Vagina (tissue), 2 donors: Measurements from ENCODE around the gene SUN1. TPM values are rescaled to one million over a fixed set of nuclear protein-coding genes. Genes with fewer than 3 reads are reported as not detected.
"Not testable (repeated sequence)": the region's sequence is repeated elsewhere in the genome, so short reads cannot be mapped to it uniquely, and the experiment has no call there.

ENCODE experiments used
- DNase-seq, 2 donors: peaks; one replicate each; pipeline ENCODE4 v3.0.0-alpha.2; 2017; ENCODE audit errors: extremely low spot score in 2 of 2
- H3K27ac ChIP-seq: fragments of 200-600 bp; sonication (generic); one replicate; pipeline ENCODE4 v1.5.1; 2019
- H3K27me3 ChIP-seq: fragments of 200-600 bp; sonication (generic); one replicate; pipeline ENCODE4 v1.5.1; 2019
- H3K36me3 ChIP-seq, 2 donors: fragments of 200-600 bp; sonication (generic); one replicate each; pipeline ENCODE4 v1.5.1; 2017 to 2019
- H3K4me1 ChIP-seq: fragments of 200-600 bp; sonication (generic); one replicate; pipeline ENCODE4 v1.5.1; 2019
- H3K4me3 ChIP-seq, 2 donors: fragments of 200-600 bp; sonication (generic); 1 replicate in 1 of 2; 2 replicates in 1 of 2; pipeline ENCODE4 v1.5.1; 2016 to 2019
- H3K9me3 ChIP-seq: fragments of 200-600 bp; sonication (generic); one replicate; pipeline ENCODE4 v1.5.1; 2019
- CTCF ChIP-seq, 3 experiments: fragments of 450-650 bp in 2 of 3; fragments of 200-600 bp in 1 of 3; sonication (generic) in 1 of 3; IDR thresholded peaks; one replicate each; pipeline ENCODE4 v1.5.1; 2017 to 2019; ENCODE audit warnings: antibody characterized with exemption in 3 of 3, mild to moderate bottlenecking in 2 of 3, moderate library complexity in 2 of 3
- POLR2A ChIP-seq, 2 donors: fragments of 450-650 bp; IDR thresholded peaks; one replicate each; pipeline ENCODE4 v1.6.1; 2017; ENCODE audit warnings: antibody characterized with exemption in 2 of 2, mild to moderate bottlenecking in 2 of 2, moderate library complexity in 2 of 2
- POLR2AphosphoS5 ChIP-seq, 2 donors: sonication (generic); formaldehyde crosslinking; IDR thresholded peaks; one replicate each; pipeline ENCODE4 v1.9.0; 2017; ENCODE audit warnings: antibody characterized with exemption in 2 of 2, mild to moderate bottlenecking in 2 of 2, low read depth in 1 of 2; ENCODE audit not compliant: insufficient read depth in 1 of 2
- intact Hi-C: fragments of 100-400 bp; cut with DNase I; formaldehyde crosslinking; loops from one replicate; pipeline ENCODE4 v1.15.1; 2023
- total RNA-seq: library from RNA; depleted of rRNA; stranded (reverse); fragments of >200 nt; gene quantifications from one replicate; pipeline ENCODE4 v1.2.3, GENCODE V29; 2016

SUN1 gene
- total RNA-seq, 1 donor from 2014 or later = 170 TPM

- Histone ChIP-seq H3K4me3 (no peak overlapping the region), H3K9me3 (no peaks in the 10 kb centered on the region), H3K4me1 (no peaks in the 10 kb centered on the region), H3K27ac (no peak overlapping the region), H3K27me3 (no peaks in the 10 kb centered on the region), H3K36me3 (peaks cover 0 to 5% of the 10 kb centered on the region in 2 donors)
- no peak for DNase-seq
- intact Hi-C loops = no loop called here
- TF ChIP-seq POLR2AphosphoS5 (IDR thresholded peaks at IDR 0.05; ENCODE audit: insufficient read depth in 1 of 2, low read depth in 1 of 2) (no peak), POLR2A (IDR thresholded peaks at IDR 0.05) (no peak), CTCF (IDR thresholded peaks at IDR 0.05) (no peak)
These were observed 37.5 kb upstream of the SUN1 start for GRCh38 chr7:794671-795329.

DNA sequence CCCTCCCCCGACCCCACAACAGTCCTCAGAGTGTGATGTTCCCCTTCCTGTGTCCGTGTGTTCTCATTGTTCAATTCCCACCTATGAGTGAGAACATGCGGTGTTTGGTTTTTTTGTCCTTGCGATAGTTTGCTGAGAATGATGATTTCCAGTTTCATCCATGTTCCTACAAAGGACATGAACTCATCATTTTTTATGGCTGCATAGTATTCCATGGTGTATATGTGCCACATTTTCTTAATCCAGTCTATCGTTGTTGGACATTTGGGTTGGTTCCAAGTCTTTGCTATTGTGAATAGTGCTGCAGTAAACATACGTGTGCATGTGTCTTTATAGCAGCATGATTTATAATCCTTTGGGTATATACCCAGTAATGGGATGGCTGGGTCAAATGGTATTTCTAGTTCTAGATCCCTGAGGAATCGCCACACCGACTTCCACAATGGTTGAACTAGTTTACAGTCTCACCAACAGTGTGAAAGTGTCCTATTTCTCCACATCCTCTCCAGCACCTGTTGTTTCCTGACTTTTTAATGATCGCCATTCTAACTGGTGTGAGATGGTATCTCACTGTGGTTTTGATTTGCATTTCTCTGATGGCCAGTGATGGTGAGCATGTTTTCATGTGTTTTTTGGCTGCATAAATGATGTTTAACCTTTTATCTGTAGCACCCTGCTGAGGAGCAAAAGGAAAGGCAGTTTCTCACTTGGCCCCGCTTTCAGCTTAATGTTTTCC lies 35.7 kb upstream of the SUN1 start:
- H3K4me3 ChIP-seq, intact Hi-C loops, DNase-seq, H3K27ac ChIP-seq, H3K27me3 ChIP-seq, H3K9me3 ChIP-seq, H3K36me3 ChIP-seq, H3K4me1 ChIP-seq: not testable (repeated sequence)

DNA sequence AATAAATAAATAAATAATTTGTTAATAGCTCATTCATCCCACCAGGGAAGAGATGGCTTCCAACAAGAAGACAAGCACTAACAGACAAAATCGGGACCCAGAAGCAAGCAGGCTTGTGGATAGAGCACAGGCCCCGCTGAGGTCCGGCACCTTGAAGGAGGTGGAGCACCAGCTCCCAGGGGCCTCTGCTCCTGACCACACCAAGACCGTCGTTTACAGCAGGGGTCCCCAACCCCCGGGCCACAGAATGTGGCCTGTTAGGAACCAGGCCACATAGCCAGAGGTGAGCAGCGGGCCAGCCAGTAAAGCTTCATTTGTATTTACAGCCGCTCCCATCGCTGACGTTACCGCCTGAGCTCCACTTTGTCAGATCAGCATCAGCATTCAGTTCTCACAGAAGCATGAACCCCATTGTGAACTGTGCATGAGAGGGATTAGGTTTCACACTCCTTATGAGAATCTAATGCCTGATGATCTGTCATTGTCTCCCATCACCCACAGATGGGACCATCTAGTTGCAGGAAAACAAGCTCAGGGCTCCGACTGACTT lies 33.3 kb upstream of the SUN1 start:
- no peak for TF ChIP-seq POLR2A (IDR thresholded peaks at IDR 0.05)
- no peak for TF ChIP-seq POLR2AphosphoS5 (IDR thresholded peaks at IDR 0.05; ENCODE audit: insufficient read depth in 1 of 2, low read depth in 1 of 2)
- TF ChIP-seq CTCF (IDR thresholded peaks at IDR 0.05) = no peak
- H3K4me3 ChIP-seq = no peak overlapping the region
- no peak overlapping the region for H3K27ac ChIP-seq
- intact Hi-C loops = no loop called here
- H3K36me3 ChIP-seq = no peaks in the 10 kb centered on the region
- H3K27me3 ChIP-seq = no peaks in the 10 kb centered on the region
- DNase-seq = no peak
- no peaks in the 10 kb centered on the region for H3K9me3 ChIP-seq
- peaks cover 17% of the 10 kb centered on the region for H3K4me1 ChIP-seq

- H3K4me3 ChIP-seq = no peak overlapping the region
- no peak overlapping the region for H3K27ac ChIP-seq
- peaks cover 17% of the 10 kb centered on the region for H3K4me1 ChIP-seq
- TF ChIP-seq POLR2AphosphoS5 (IDR thresholded peaks at IDR 0.05; ENCODE audit: insufficient read depth in 1 of 2, low read depth in 1 of 2) (no peak), CTCF (IDR thresholded peaks at IDR 0.05) (no peak), POLR2A (IDR thresholded peaks at IDR 0.05) (no peak)
- H3K27me3 ChIP-seq = no peaks in the 10 kb centered on the region
- H3K36me3 ChIP-seq = no peaks in the 10 kb centered on the region
- no peak for DNase-seq
- intact Hi-C loops = no loop called here
- no peaks in the 10 kb centered on the region for H3K9me3 ChIP-seq
These were observed 31.6 kb upstream of the SUN1 start for GRCh38 chr7:800692-801091.

DNA sequence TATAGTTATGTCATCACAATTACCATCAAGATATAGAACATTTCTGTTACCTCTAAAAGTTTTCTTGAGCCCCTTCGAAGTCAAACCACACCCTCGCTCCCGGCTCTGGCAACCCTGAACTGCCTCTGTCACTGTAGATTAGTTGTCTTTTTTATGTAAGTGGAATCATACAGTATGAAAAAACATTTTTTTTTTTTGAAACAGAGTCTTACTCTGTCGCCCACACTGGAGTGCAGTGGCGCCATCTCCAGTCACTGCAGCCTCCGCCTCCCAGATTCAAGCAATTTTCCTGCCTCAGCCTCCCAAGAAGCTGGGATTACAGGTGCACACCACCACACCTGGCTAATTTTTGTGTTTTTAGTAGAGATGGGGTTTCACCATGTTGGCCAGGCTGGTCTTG lies 30.9 kb upstream of the SUN1 start:
- H3K4me3 ChIP-seq, H3K27me3 ChIP-seq, H3K36me3 ChIP-seq, intact Hi-C loops, DNase-seq, H3K9me3 ChIP-seq: not testable (repeated sequence)
- H3K4me1 ChIP-seq = peaks cover 17% of the 10 kb centered on the region
- H3K27ac ChIP-seq = peak overlapping the region; percentile 76

DNA sequence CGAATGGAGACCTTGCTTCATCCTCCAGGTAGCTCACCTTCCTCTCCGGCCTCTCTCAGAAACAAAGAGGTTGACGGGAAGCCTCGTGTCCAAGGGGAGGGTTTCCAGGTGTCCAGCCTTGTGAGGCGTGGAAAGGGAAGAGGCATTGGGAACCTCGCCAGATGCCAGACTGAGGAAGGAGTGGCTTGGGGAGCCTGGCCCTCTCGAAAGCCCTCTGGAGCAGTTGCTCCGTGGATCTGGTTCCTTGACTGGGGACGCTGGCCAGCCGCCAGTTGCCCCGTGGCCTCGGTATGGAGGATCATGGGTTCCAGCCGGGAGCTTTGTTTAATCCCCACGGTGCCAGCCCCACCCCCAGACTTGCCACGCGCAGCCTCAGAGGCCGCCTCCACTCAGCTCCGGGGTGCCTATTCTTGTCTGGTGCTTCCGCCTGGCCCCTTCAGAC lies 30.3 kb upstream of the SUN1 start:
- TF ChIP-seq CTCF (IDR thresholded peaks at IDR 0.05) (no peak), POLR2AphosphoS5 (IDR thresholded peaks at IDR 0.05; ENCODE audit: insufficient read depth in 1 of 2, low read depth in 1 of 2) (peak in 1 of 2 donors; percentile 35)
- Histone ChIP-seq H3K4me3 (peak overlapping the region; percentile 25 to 33), H3K4me1 (peaks cover 17% of the 10 kb centered on the region), H3K27ac (peak overlapping the region; percentile 76), H3K27me3 (no peaks in the 10 kb centered on the region), H3K9me3 (no peaks in the 10 kb centered on the region), H3K36me3 (no peaks in the 10 kb centered on the region)
- intact Hi-C loops = no loop called here
- DNase-seq = no peak
